Fibroblast of the aortic adventitia (primary cell): Measurements from ENCODE around the gene BTBD16. TPM values are rescaled to one million over a fixed set of nuclear protein-coding genes. Genes with fewer than 3 reads are reported as not detected.

Experiments
- DNase-seq: peaks from one replicate; pipeline ENCODE4 v3.0.0-alpha.2; 2010; ENCODE audit warnings: low read depth
- H3K4me3 ChIP-seq: 2 replicates; pipeline ENCODE4 v1.5.1; 2011; ENCODE audit warnings: low read depth, mild to moderate bottlenecking, control low read depth, low read length, moderate library complexity
- CTCF ChIP-seq: IDR thresholded peaks from 2 replicates; pipeline ENCODE4 v1.5.1; 2011; ENCODE audit warnings: mild to moderate bottlenecking, low read length, control low read depth, inconsistent platforms; ENCODE audit not compliant: insufficient read depth
- total RNA-seq: library from RNA; depleted of rRNA; stranded (reverse); fragments of >200 nt; gene quantifications from 2 replicates; pipeline ENCODE4 v1.2.3, GENCODE V29; 2012; ENCODE audit warnings: low replicate concordance

Gene BTBD16
- total RNA-seq, 1 donor: 0.09 TPM

DNA sequence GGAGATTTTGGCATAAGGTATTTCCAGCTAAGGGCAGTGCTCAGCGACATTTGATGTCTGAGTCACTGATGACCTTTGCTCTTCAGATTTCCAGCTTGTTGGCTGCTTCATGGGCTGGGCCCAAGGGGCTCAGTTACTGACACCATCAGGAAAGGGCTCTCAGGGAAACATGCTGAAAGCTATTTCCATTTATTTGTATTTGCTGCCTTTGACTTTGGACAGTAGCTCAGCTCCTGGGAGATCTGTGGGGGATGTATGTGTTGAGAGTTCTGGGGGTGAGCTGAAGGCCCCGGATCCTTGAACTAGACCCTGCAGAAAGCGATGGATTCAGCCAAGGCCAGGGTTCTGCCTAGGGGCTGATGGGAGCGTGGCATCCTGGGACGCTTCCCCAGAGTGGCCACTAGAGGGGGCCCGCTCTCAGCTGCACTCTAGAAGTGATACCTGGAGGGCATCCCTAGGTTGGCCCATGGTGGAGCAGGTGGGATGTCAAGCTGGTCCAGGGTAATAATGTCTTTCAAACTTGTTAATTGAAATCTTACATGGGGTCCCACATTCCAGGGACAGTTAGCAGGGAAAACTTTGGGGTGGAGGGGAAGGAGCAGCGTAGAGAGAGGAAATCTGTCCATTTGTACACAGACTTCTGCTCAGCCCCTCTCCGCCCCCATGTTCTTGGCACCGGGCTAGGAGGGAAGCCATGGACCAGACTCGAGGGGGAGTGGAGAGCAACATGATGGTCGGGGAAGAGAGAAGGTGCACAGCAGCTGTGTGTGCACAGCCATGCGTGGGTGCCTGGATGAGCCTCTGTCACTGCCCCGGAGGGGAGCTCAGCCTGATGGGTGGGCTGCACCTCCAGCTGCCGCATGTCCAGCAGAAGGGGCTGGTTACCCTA, 3.0 kb upstream of the BTBD16 start:
- H3K4me3 ChIP-seq: no peak overlapping the region
- peak; percentile 98 for TF ChIP-seq CTCF
- peak; percentile 39 for DNase-seq

- DNase-seq: no peak
- no peak for TF ChIP-seq CTCF
- no peak overlapping the region for H3K4me3 ChIP-seq
These were observed 1.9 kb upstream of the BTBD16 start for GRCh38 chr10:122269059-122269687.

GRCh38 chr10:122273966-122274545, 3.0 kb downstream of the BTBD16 start:
- H3K4me3 ChIP-seq: no peak overlapping the region
- no peak for DNase-seq
- no peak for TF ChIP-seq CTCF

DNA sequence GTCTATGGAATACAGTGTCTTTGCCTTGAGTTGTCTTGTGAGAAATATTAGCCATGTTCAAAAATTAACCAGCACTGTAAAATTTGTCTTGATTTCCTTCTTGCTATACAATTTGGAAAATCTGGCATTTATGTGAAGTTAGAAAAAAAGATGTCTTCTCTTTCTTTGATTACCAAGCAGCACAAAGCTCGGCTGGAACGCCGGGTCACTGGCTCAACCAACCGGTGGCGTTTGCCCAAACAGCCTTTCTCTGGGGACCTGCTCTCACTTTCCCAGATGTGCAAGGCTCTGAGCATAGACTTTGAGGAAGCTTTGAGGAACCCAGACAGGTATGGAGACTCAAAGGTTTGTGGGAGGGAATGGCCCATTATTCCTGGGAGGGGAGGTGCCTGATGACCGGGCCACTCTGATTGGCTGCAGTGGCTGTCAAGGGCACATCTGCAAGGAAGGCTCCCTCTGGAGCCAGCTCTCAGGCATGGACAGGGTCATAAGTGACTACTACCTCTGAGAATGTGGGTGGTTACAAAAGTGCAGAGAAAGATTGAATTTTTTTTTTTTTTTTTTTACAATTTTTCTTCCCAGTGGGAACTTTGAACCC, 5.6 kb downstream of the BTBD16 start:
- TF ChIP-seq CTCF: no peak
- DNase-seq: peak; percentile 35
- no peak overlapping the region for H3K4me3 ChIP-seq

- DNase-seq: no peak
- H3K4me3 ChIP-seq: no peak overlapping the region
- no peak for TF ChIP-seq CTCF
These were observed 6.5 kb downstream of the BTBD16 start for GRCh38 chr10:122277526-122278136.

GRCh38 chr10:122279725-122280141, 8.6 kb downstream of the BTBD16 start:
- peak; percentile 69 for TF ChIP-seq CTCF
- no peak overlapping the region for H3K4me3 ChIP-seq
- DNase-seq: peak; percentile 51
